H9 (cell line): ENCODE results near the gene FRG2B. TPM values are rescaled to one million over a fixed set of nuclear protein-coding genes. Genes with fewer than 3 reads are reported as not detected.
A peak's percentile ranks its signal among the peaks of the same experiment; 100 is the strongest.

ENCODE experiments used
- DNase-seq: peaks from one replicate; pipeline ENCODE4 v3.0.0-alpha.2; 2017
- H2AFZ ChIP-seq: one replicate; pipeline ENCODE4 v1.6.1; 2013; ENCODE audit warnings: mild to moderate bottlenecking, low read length, control low read depth, moderate library complexity
- H2AK5ac ChIP-seq: 2 replicates; pipeline ENCODE4 v1.6.1; 2013; ENCODE audit warnings: low read length, control low read depth, mixed read lengths; ENCODE audit not compliant: insufficient read length
- H2BK120ac ChIP-seq: one replicate; pipeline ENCODE4 v1.6.1; 2013; ENCODE audit warnings: low read depth, mild to moderate bottlenecking, low read length, control low read depth, inconsistent platforms; ENCODE audit not compliant: poor library complexity, severe bottlenecking
- H2BK12ac ChIP-seq: 2 replicates; pipeline ENCODE4 v1.6.1; 2013; ENCODE audit warnings: low read length, control low read depth, mixed read lengths, low read depth; ENCODE audit not compliant: insufficient read length
- H2BK15ac ChIP-seq: 2 replicates; pipeline ENCODE4 v1.6.1; 2013; ENCODE audit warnings: low read depth, low read length, control low read depth
- H2BK20ac ChIP-seq: one replicate; pipeline ENCODE4 v1.6.1; 2013; ENCODE audit warnings: low read depth, mild to moderate bottlenecking, low read length, control low read depth, inconsistent platforms; ENCODE audit not compliant: poor library complexity, severe bottlenecking
- H2BK5ac ChIP-seq: 2 replicates; pipeline ENCODE4 v1.6.1; 2013; ENCODE audit warnings: low read length, control low read depth, mixed read lengths; ENCODE audit not compliant: insufficient read length
- H3K14ac ChIP-seq: 2 replicates; pipeline ENCODE4 v1.6.1; 2013; ENCODE audit warnings: low read length, control low read depth; ENCODE audit not compliant: insufficient read depth
- H3K18ac ChIP-seq: 2 replicates; pipeline ENCODE4 v1.6.1; 2013; ENCODE audit warnings: low read depth, mild to moderate bottlenecking, mixed read lengths, low read length, control low read depth; ENCODE audit not compliant: insufficient read length
- H3K23ac ChIP-seq: 2 replicates; pipeline ENCODE4 v1.6.1; 2013; ENCODE audit warnings: low read length, control low read depth, mixed read lengths, low read depth; ENCODE audit not compliant: insufficient read length
- H3K23me2 ChIP-seq: 2 replicates; pipeline ENCODE4 v1.6.1; 2013; ENCODE audit warnings: low read depth, mild to moderate bottlenecking, mixed read lengths, low read length, control low read depth; ENCODE audit not compliant: insufficient read length, poor library complexity, severe bottlenecking
- H3K27ac ChIP-seq: 2 replicates; pipeline ENCODE4 v1.5.1; 2013; ENCODE audit warnings: low read length, control low read depth, mixed read lengths, low read depth; ENCODE audit not compliant: insufficient read length
- H3K27me3 ChIP-seq: 2 replicates; pipeline ENCODE4 v1.6.1; 2013; ENCODE audit warnings: low read length, control low read depth, inconsistent platforms; ENCODE audit not compliant: insufficient read depth
- H3K4ac ChIP-seq: 2 replicates; pipeline ENCODE4 v1.6.1; 2013; ENCODE audit warnings: low read depth, mild to moderate bottlenecking, control low read depth, inconsistent platforms, low read length, moderate library complexity
- H3K4me1 ChIP-seq: 2 replicates; pipeline ENCODE4 v1.6.1; 2013; ENCODE audit warnings: low read length, control low read depth, inconsistent platforms; ENCODE audit not compliant: insufficient read depth
- H3K4me2 ChIP-seq: 2 replicates; pipeline ENCODE4 v1.6.1; 2013; ENCODE audit warnings: low read length, control low read depth, mixed read lengths; ENCODE audit not compliant: insufficient read length, insufficient read depth
- H3K56ac ChIP-seq: 2 replicates; pipeline ENCODE4 v1.6.1; 2013; ENCODE audit warnings: low read depth, mild to moderate bottlenecking, mixed read lengths, low read length, control low read depth; ENCODE audit not compliant: insufficient read length
- H3K79me1 ChIP-seq: 2 replicates; pipeline ENCODE4 v1.6.1; 2013; ENCODE audit warnings: low read depth, mild to moderate bottlenecking, moderate library complexity, low read length, control low read depth, inconsistent platforms; ENCODE audit not compliant: insufficient read depth, poor library complexity, severe bottlenecking
- H3K79me2 ChIP-seq: 2 replicates; pipeline ENCODE4 v1.6.1; 2013; ENCODE audit warnings: low read length, control low read depth, inconsistent platforms; ENCODE audit not compliant: insufficient read depth
- H3K9ac ChIP-seq: 2 replicates; pipeline ENCODE4 v1.6.1; 2013; ENCODE audit warnings: low read length, control low read depth, mixed read lengths; ENCODE audit not compliant: insufficient read length; ENCODE audit errors: extremely low read depth
- H3K9me3 ChIP-seq: one replicate; pipeline ENCODE4 v1.6.1; 2013; ENCODE audit warnings: low read depth, low read length, inconsistent platforms; ENCODE audit not compliant: control insufficient read depth
- H3T11ph ChIP-seq: one replicate; pipeline ENCODE4 v1.6.1; 2013; ENCODE audit warnings: mild to moderate bottlenecking, low read length, control low read depth, inconsistent platforms
- H4K20me1 ChIP-seq: one replicate; pipeline ENCODE4 v1.6.1; 2013; ENCODE audit not compliant: control insufficient read depth, insufficient read length, insufficient read depth
- H4K5ac ChIP-seq: 2 replicates; pipeline ENCODE4 v1.6.1; 2013; ENCODE audit warnings: low read depth, mild to moderate bottlenecking, mixed read lengths, low read length, control low read depth; ENCODE audit not compliant: insufficient read length
- H4K8ac ChIP-seq: replicated peaks from 2 replicates; pipeline ENCODE4 v1.6.1; 2013; ENCODE audit warnings: low read length, control low read depth, mixed read lengths, low read depth; ENCODE audit not compliant: insufficient read length
- H4K91ac ChIP-seq: 2 replicates; pipeline ENCODE4 v1.6.1; 2013; ENCODE audit warnings: low read depth, mild to moderate bottlenecking, moderate library complexity, mixed read lengths, low read length, control low read depth; ENCODE audit not compliant: insufficient read length
- H3K27ac Mint-ChIP-seq, 3 experiments: 2 replicates in 2 of 3; 3 replicates in 1 of 3; pipeline ENCODE4 v1.8.0; 2020 to 2021; ENCODE audit warnings: mixed read lengths in 3 of 3, mild to moderate bottlenecking in 1 of 3, moderate library complexity in 1 of 3
- H3K27me3 Mint-ChIP-seq: 2 replicates; pipeline ENCODE4 v1.8.0; 2021; ENCODE audit warnings: low read depth, mild to moderate bottlenecking, moderate library complexity, mixed read lengths
- H3K36me3 Mint-ChIP-seq, 3 experiments: 2 replicates in 2 of 3; 3 replicates in 1 of 3; pipeline ENCODE4 v1.8.0; 2020 to 2021; ENCODE audit warnings: low read depth in 3 of 3, mixed read lengths in 3 of 3; ENCODE audit not compliant: insufficient read depth in 1 of 3
- H3K4me1 Mint-ChIP-seq, 2 experiments: 2 replicates each; pipeline ENCODE4 v1.8.0; 2020; ENCODE audit warnings: mixed read lengths in 2 of 2
- H3K4me3 Mint-ChIP-seq, 2 experiments: 2 replicates in 1 of 2; 3 replicates in 1 of 2; pipeline ENCODE4 v1.8.0; 2020 to 2021; ENCODE audit warnings: mild to moderate bottlenecking in 2 of 2, mixed read lengths in 2 of 2, moderate library complexity in 1 of 2
- H3K9me3 Mint-ChIP-seq, 2 experiments: 2 replicates in 1 of 2; 3 replicates in 1 of 2; pipeline ENCODE4 v1.8.0; 2020; ENCODE audit warnings: mild to moderate bottlenecking in 2 of 2, mixed read lengths in 2 of 2, moderate library complexity in 1 of 2
- CTCF ChIP-seq: fragments of 200-600 bp; sonication (generic); conservative IDR thresholded peaks from 3 replicates; pipeline ENCODE4 v1.8.0; 2021; ENCODE audit warnings: antibody characterized with exemption, mild to moderate bottlenecking
- WGBS: extraction: QIAGEN DNeasy Blood & Tissue Kit; methylation state at CpG from one replicate; pipeline ENCODE4 v1.1.7; 2013; ENCODE audit warnings: missing lambda C conversion rate, low lambda C conversion rate, mixed read lengths; ENCODE audit not compliant: insufficient read length; ENCODE audit errors: extremely low coverage; 5-methylcytosine and 5-hydroxymethylcytosine counted together
- total RNA-seq: library from RNA; stranded (reverse); gene quantifications from 2 replicates; pipeline ENCODE4 v1.2.1, GENCODE V29; 2021

FRG2B gene
- total RNA-seq, 1 experiment from 2014 or later = not detected

- Histone ChIP-seq H2BK15ac (no peak overlapping the region), H4K8ac (no peak overlapping the region), H4K5ac (no peak overlapping the region), H3K14ac (no peak overlapping the region), H2AK5ac (no peak overlapping the region), H3K23ac (no peak overlapping the region), H3K79me2 (no peaks in the 10 kb centered on the region), H3K23me2 (peaks cover 5% of the 10 kb centered on the region), H3K56ac (no peak overlapping the region), H4K20me1 (no peaks in the 10 kb centered on the region), H3K79me1 (no peaks in the 10 kb centered on the region), H2BK12ac (no peak overlapping the region), H3K9ac (no peak overlapping the region), H2AFZ (no peak overlapping the region), H3T11ph (no peak overlapping the region), H3K27ac (no peak overlapping the region), H3K27me3 (no peaks in the 10 kb centered on the region), H2BK5ac (no peak overlapping the region), H4K91ac (no peak overlapping the region), H3K4ac (no peak overlapping the region), H3K4me2 (no peak overlapping the region), H2BK120ac (no peak overlapping the region), H3K18ac (no peak overlapping the region), H3K9me3 (peaks cover 97% of the 10 kb centered on the region), H3K4me1 (no peaks in the 10 kb centered on the region), H2BK20ac (no peak overlapping the region)
- H3K27me3 Mint-ChIP-seq = peaks cover 5% of the 10 kb centered on the region
- peaks cover 4 to 54% (median 21%) of the 10 kb centered on the region in 3 experiments; a peak in 6 of 7 replicates for H3K36me3 Mint-ChIP-seq
- no peak for DNase-seq
- peaks cover 97 to 99% of the 10 kb centered on the region in 2 experiments for H3K9me3 Mint-ChIP-seq
- WGBS = no CpG with 5 or more reads among the region's 7 CpGs
- peak overlapping the region in 1 of 2 experiments; percentile 40; a peak in 1 of 5 replicates for H3K4me3 Mint-ChIP-seq
- no peaks in the 10 kb centered on the region for H3K4me1 Mint-ChIP-seq
- TF ChIP-seq CTCF = no peak
- H3K27ac Mint-ChIP-seq = no peak overlapping the region
These were observed 9.4 kb downstream of the FRG2B start for GRCh38 chr10:133617196-133617595.
